PC-9 (cell line): ENCODE data around the gene ROR2.

Source experiments
- CTCF ChIP-seq: fragments of 200-600 bp; sonication (generic); conservative IDR thresholded peaks from 2 replicates; pipeline ENCODE4 v1.6.1; 2017; ENCODE audit warnings: mixed run types, antibody characterized with exemption, mild to moderate bottlenecking, moderate library complexity
- EZH2 ChIP-seq: fragments of 200-600 bp; sonication (generic); IDR thresholded peaks from 2 replicates; pipeline ENCODE4 v1.8.0; 2017; ENCODE audit warnings: antibody characterized with exemption, low read depth

DNA sequence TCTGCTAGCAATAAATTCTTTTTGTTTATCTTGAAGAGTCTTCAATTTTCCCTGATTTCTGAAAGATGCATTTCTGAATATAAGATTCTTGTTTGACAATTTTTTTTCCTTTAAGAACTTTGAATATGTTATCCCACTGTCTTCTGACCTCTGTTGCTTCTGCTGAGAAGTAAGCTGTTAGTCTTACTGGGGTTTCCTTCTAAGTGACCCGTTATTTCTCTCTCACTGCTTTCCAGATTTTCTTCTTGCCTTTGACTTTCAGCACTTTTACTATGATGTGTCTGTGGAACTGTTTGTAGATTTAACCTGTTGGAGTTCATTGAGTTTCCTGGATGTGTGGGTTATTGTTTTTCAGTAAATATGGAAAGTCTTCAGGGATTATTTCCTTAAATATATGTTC lies 321.1 kb downstream of the ROR2 start:
- TF ChIP-seq CTCF (no peak), EZH2 (no peak)
